Large intestine (tissue), 3 donors: ENCODE measurements around the gene AOC2. TPM values are rescaled to one million over a fixed set of nuclear protein-coding genes. Genes with fewer than 3 reads are reported as not detected.
A peak's percentile ranks its signal among the peaks of the same experiment; 100 is the strongest.
"Not testable (repeated sequence)": the region's sequence is repeated elsewhere in the genome, so short reads cannot be mapped to it uniquely, and the experiment has no call there.

ENCODE experiments used
- DNase-seq, 2 donors: peaks; one replicate each; pipeline versions ENCODE4 v3.0.0 to v3.0.0-alpha.2; 2013
- H3K27ac ChIP-seq: one replicate; pipeline ENCODE4 v1.5.1; 2013; ENCODE audit warnings: low read length
- H3K27me3 ChIP-seq: 2 replicates; pipeline ENCODE4 v1.6.1; 2013; ENCODE audit warnings: low read length; ENCODE audit not compliant: control insufficient read depth, insufficient read depth
- H3K36me3 ChIP-seq: 2 replicates; pipeline ENCODE4 v1.6.1; 2013; ENCODE audit warnings: low read length; ENCODE audit not compliant: control insufficient read depth, insufficient read depth
- H3K4me1 ChIP-seq: one replicate; pipeline ENCODE4 v1.6.1; 2013; ENCODE audit warnings: low read length; ENCODE audit not compliant: control insufficient read depth, insufficient read depth
- H3K4me3 ChIP-seq: one replicate; pipeline ENCODE4 v1.5.1; 2013; ENCODE audit warnings: low read length
- H3K9me3 ChIP-seq: one replicate; pipeline ENCODE4 v1.6.1; 2013; ENCODE audit warnings: mild to moderate bottlenecking, low read depth, low read length, moderate library complexity; ENCODE audit not compliant: control insufficient read depth
- WGBS: methylation state at CpG from one replicate; pipeline ENCODE4 v1.1.5; 2013; ENCODE audit warnings: low lambda C conversion rate; ENCODE audit not compliant: insufficient coverage; 5-methylcytosine and 5-hydroxymethylcytosine counted together
- polyA plus RNA-seq: library from polyadenylated mRNA; unstranded; fragments of 120-200 nt; gene quantifications from one replicate; pipeline ENCODE4 v1.2.1, GENCODE V29; 2013

The AOC2 gene
- polyA plus RNA-seq, 1 donor, result 1.2 TPM

DNA sequence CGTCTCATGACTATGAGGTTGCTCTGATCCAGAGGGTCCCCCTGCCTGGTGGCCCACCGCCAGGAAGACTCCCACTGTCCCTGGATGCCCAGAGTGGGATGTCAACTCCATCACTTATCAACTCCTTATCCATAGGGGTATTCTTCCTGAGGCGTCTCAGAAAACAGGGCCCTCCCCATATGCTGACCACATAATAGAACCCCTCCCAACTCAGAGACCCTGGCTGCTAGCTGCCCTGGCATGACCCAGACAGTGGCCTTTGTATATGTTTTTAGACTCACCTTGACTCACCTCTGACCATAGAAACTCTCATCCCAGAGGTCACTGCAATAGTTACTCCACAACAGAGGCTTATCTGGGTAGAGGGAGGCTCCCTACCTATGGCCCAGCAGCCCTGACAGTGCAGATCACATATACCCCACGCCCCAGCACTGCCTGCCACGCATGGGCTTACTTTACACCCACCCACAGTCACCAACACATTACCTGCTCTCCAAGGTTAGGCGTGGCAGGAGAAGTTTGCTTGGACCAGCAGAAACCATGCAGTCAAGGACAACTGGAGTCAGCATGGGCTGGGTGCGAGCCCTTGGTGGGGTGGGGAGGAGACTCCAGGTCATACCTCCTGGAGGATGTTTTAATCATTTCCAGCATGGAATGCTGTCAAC is 53.9 kb downstream of the AOC2 start:
- DNase-seq, result peak; percentile 86 to 90
- Histone ChIP-seq H3K4me3 (no peak overlapping the region), H3K9me3 (no peaks in the 10 kb centered on the region), H3K27ac (peak overlapping the region; percentile 57), H3K27me3 (no peaks in the 10 kb centered on the region), H3K4me1 (peaks cover 50% of the 10 kb centered on the region), H3K36me3 (no peaks in the 10 kb centered on the region)
- WGBS, result no CpG with 5 or more reads among the region's 7 CpGs

DNA sequence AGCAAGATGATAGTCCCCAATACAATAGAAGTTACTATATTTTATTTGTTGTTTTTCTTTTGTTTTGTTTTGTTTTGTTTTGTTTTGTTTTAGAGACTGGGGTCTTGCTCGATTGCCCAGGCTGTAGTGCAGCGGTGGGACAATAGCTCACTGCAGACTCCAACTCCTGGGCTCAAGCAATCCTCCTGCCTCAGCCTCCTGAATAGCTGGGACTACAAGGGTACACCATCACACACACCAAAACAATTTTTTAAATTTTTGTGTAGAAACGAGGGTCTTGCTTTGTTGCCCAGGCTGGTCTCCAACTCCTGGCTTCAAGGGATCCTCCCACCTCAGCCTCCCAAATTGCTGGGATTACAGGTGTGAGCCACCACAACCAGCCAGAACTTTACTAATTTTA is 55.6 kb downstream of the AOC2 start:
- H3K4me3 ChIP-seq, H3K36me3 ChIP-seq, H3K27me3 ChIP-seq, DNase-seq, H3K9me3 ChIP-seq: not testable (repeated sequence)
- no CpG with 5 or more reads among the region's 3 CpGs for WGBS
- peak overlapping the region; percentile 1 for H3K27ac ChIP-seq
- peaks cover 36% of the 10 kb centered on the region for H3K4me1 ChIP-seq

Other genes starting within 250 kb of the AOC2 start
- 36.8 TPM for gene RETREG3, start 235.2 kb upstream of the AOC2 start, polyA plus RNA-seq
- 40.0 TPM for gene TUBG1, start 234.9 kb upstream of the AOC2 start, polyA plus RNA-seq
- 16.2 TPM for gene TUBG2, start 185.3 kb upstream of the AOC2 start, polyA plus RNA-seq
- 9.2 TPM for gene PLEKHH3, start 167.6 kb upstream of the AOC2 start, polyA plus RNA-seq
- 1.2 TPM for gene CCR10, start 162.7 kb upstream of the AOC2 start, polyA plus RNA-seq
- gene CNTNAP1, start 162.0 kb upstream of the AOC2 start, polyA plus RNA-seq, result 7.5 TPM
- gene EZH1, start 99.5 kb upstream of the AOC2 start, polyA plus RNA-seq, result 37.6 TPM
- gene RAMP2, start 83.4 kb upstream of the AOC2 start, polyA plus RNA-seq, result 45.9 TPM
- gene VPS25, start 71.1 kb upstream of the AOC2 start, polyA plus RNA-seq, result 78.1 TPM
- 16.9 TPM for gene WNK4, start 64.0 kb upstream of the AOC2 start, polyA plus RNA-seq
- gene COA3, start 45.9 kb upstream of the AOC2 start, polyA plus RNA-seq, result 107 TPM
- gene CNTD1, start 45.7 kb upstream of the AOC2 start, polyA plus RNA-seq, result 3.0 TPM
- gene BECN1, start 20.3 kb upstream of the AOC2 start, polyA plus RNA-seq, result 77.9 TPM
- 71.4 TPM for gene PSME3, start 11.2 kb upstream of the AOC2 start, polyA plus RNA-seq
- 14.8 TPM for gene AOC3, start 6.6 kb downstream of the AOC2 start, polyA plus RNA-seq
- 1.5 TPM for gene G6PC1, start 56.2 kb downstream of the AOC2 start, polyA plus RNA-seq
- 59.4 TPM for gene AARSD1, start 119.9 kb downstream of the AOC2 start, polyA plus RNA-seq
- 3.4 TPM for gene PTGES3L, start 135.5 kb downstream of the AOC2 start, polyA plus RNA-seq
- 14.2 TPM for gene RUNDC1, start 136.0 kb downstream of the AOC2 start, polyA plus RNA-seq
- 2,151 TPM for gene RPL27, start 153.8 kb downstream of the AOC2 start, polyA plus RNA-seq
- 45.7 TPM for gene IFI35, start 162.2 kb downstream of the AOC2 start, polyA plus RNA-seq
- gene VAT1, start 177.8 kb downstream of the AOC2 start, polyA plus RNA-seq, result 148 TPM
- 1.8 TPM for gene RND2, start 180.7 kb downstream of the AOC2 start, polyA plus RNA-seq